Kidney (tissue), 14 donors: Measurements from ENCODE around the gene THY1. TPM values are rescaled to one million over a fixed set of nuclear protein-coding genes. Genes with fewer than 3 reads are reported as not detected.
"Not testable (repeated sequence)": the region's sequence is repeated elsewhere in the genome, so short reads cannot be mapped to it uniquely, and the experiment has no call there.

Experiments used
- DNase-seq, 5 donors: peaks; one replicate each; pipeline ENCODE4 v3.0.0-alpha.2; 2013 to 2020
- FAIRE-seq: peaks from 2 replicates; lab custom pipeline; 2012; peaks lifted over from hg19 to GRCh38; lab: Jason Lieb, UNC
- H3K27ac ChIP-seq, 2 donors: one replicate each; pipeline ENCODE4 v1.7.0; 2013; ENCODE audit warnings: low read depth in 2 of 2, low read length in 2 of 2, inconsistent platforms in 1 of 2
- H3K27me3 ChIP-seq: one replicate; pipeline ENCODE4 v1.7.1; 2013; ENCODE audit warnings: low read length, inconsistent platforms; ENCODE audit not compliant: control insufficient read depth, insufficient read depth
- H3K36me3 ChIP-seq, 3 donors: one replicate each; pipeline versions ENCODE4 v1.7.0 to v1.7.1; 2013; ENCODE audit warnings: low read length in 3 of 3, control low read depth in 1 of 3, inconsistent platforms in 1 of 3; ENCODE audit not compliant: insufficient read depth in 3 of 3, control insufficient read depth in 2 of 3
- H3K4me1 ChIP-seq, 3 donors: one replicate each; pipeline versions ENCODE4 v1.7.0 to v1.7.1; 2013; ENCODE audit warnings: low read length in 3 of 3, inconsistent platforms in 1 of 3, low read depth in 1 of 3; ENCODE audit not compliant: control insufficient read depth in 2 of 3, insufficient read depth in 2 of 3
- H3K4me3 ChIP-seq, 3 donors: one replicate each; pipeline versions ENCODE4 v1.7.0 to v1.8.1; 2013; ENCODE audit warnings: low read length in 3 of 3, control low read depth in 1 of 3, inconsistent platforms in 1 of 3
- H3K9ac ChIP-seq, 3 donors: one replicate each; pipeline versions ENCODE4 v1.7.0 to v1.7.1; 2013; ENCODE audit warnings: low read length in 3 of 3, control low read depth in 1 of 3, inconsistent platforms in 1 of 3
- H3K9me3 ChIP-seq, 3 donors: one replicate each; pipeline versions ENCODE4 v1.7.0 to v1.7.1; 2013; ENCODE audit warnings: low read length in 3 of 3, control low read depth in 1 of 3, inconsistent platforms in 1 of 3; ENCODE audit not compliant: control insufficient read depth in 2 of 3, insufficient read depth in 1 of 3
- intact Hi-C: fragments of 100-400 bp; cut with DNase I; formaldehyde crosslinking; loops from one replicate; pipeline ENCODE4 v1.11.1; 2022
- polyA plus RNA-seq: library from polyadenylated mRNA; stranded (reverse); fragments of 350-450 nt; fragmentation: Illumina TruSeq; extraction: RNeasy Lipid Tissue Mini Kit (QIAGEN cat#74804); gene quantifications from one replicate; pipeline ENCODE4 v1.2.3, GENCODE V29; 2014; ENCODE audit warnings: low read depth, low replicate concordance; ENCODE audit not compliant: insufficient read depth
- total RNA-seq: library from RNA; stranded (reverse); fragmentation: NEBNext Ultra II Directional; extraction: Animal tissue kit (Norgen Biotek cat#: 25700); gene quantifications from one replicate; pipeline ENCODE4 v1.2.1, GENCODE V29; 2021
- TF ChIP-seq, protein P1 (sequence below): IDR thresholded peaks from 3 replicates; pipeline ENCODE4 v1.5.1; 2012; ENCODE audit warnings: mild to moderate bottlenecking, moderate library complexity, borderline replicate concordance; ENCODE audit not compliant: insufficient read depth; ENCODE audit errors: extremely low read depth
- donor health status: control.
- donor health status: control.
- donor health status: control.
- donor health status: control.
- donor health status: control.
- donor health status: DM: yes; HTN: yes; CAD: no.
- donor health status: Normal renal cell carcinoma (clear cell type).

Gene THY1
- total and polyA plus RNA-seq, 2 donors from 2014 or later = 17.5 to 240 TPM

DNA sequence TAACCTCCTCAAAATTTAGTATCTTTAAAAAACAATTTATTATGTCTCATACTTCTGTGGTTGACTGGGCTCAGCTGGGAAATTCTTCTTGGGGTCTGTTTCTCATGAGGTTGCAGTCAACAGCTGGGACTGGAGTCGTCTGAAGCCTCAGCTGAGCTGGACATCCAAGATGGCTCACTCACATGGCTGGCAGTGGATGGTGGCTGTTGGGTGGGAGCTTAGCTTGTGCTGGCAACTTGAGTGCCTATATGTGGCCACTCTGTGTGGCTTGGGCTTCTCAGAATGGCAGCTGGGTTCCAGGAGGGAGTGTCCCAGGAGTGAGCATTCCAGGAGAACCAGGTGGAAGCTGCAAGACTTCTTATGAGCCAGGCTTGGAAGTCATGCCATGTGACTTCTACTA is 13.2 kb downstream of the THY1 start:
- TF ChIP-seq, protein P1, sequence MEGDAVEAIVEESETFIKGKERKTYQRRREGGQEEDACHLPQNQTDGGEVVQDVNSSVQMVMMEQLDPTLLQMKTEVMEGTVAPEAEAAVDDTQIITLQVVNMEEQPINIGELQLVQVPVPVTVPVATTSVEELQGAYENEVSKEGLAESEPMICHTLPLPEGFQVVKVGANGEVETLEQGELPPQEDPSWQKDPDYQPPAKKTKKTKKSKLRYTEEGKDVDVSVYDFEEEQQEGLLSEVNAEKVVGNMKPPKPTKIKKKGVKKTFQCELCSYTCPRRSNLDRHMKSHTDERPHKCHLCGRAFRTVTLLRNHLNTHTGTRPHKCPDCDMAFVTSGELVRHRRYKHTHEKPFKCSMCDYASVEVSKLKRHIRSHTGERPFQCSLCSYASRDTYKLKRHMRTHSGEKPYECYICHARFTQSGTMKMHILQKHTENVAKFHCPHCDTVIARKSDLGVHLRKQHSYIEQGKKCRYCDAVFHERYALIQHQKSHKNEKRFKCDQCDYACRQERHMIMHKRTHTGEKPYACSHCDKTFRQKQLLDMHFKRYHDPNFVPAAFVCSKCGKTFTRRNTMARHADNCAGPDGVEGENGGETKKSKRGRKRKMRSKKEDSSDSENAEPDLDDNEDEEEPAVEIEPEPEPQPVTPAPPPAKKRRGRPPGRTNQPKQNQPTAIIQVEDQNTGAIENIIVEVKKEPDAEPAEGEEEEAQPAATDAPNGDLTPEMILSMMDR = no peak
- H3K27ac ChIP-seq = no peak overlapping the region
- no peak for DNase-seq
- no peak for FAIRE-seq
- peaks cover 0 to 1% (median 0%) of the 10 kb centered on the region in 3 donors for H3K4me1 ChIP-seq
- no peak overlapping the region for H3K4me3 ChIP-seq
- H3K9me3 ChIP-seq = peaks cover 0 to 4% (median 0%) of the 10 kb centered on the region in 3 donors
- no peaks in the 10 kb centered on the region for H3K27me3 ChIP-seq
- no peaks in the 10 kb centered on the region for H3K36me3 ChIP-seq
- intact Hi-C loops = no loop called here
- no peak overlapping the region for H3K9ac ChIP-seq

DNA sequence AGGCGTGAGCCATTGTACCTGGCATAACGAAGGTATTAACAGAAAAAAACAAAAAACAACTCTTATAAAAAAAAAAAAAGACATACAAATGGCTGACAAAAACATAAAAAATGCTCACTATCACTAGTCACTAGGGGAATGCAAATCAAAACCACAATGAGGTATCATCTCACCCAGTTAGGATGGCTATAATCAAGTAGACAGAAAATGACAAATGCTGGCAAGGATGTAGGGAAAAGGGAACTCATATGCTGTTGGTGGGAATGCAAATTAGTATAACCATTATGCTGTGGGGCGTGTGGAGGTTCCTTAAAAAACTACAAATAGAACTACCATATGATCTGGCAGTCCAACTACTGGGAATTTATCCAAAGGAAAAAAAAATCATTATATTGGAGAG is 17.0 kb downstream of the THY1 start:
- Histone ChIP-seq H3K4me3 (no peak overlapping the region), H3K36me3 (no peaks in the 10 kb centered on the region), H3K4me1 (peaks cover 0 to 8% (median 0%) of the 10 kb centered on the region in 3 donors), H3K27me3 (no peaks in the 10 kb centered on the region), H3K27ac (no peak overlapping the region), H3K9ac (no peak overlapping the region), H3K9me3 (peaks cover 0 to 3% (median 0%) of the 10 kb centered on the region in 3 donors)
- intact Hi-C loops = no loop called here
- TF ChIP-seq, protein P1 = no peak
- no peak for FAIRE-seq
- no peak for DNase-seq

DNA sequence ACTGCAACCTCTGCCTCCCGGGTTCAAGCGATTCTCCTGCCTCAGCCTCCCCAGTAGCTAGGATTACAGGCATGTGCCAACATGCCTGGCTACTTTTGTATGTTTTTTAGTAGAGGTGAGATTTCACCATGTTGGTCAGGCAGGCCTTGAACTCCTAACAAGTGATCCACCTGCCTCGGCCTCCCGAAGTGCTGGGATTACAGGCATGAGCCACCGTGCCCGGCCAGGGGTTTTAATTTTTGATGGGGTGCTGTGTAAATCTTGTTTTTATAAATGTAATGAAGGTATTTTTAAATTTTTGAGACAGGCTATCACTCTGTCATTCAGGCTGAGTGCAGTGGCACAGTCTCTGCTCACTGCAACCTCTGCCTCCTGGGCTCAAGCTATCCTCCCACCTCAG is 17.5 kb downstream of the THY1 start:
- DNase-seq, H3K9ac ChIP-seq, H3K36me3 ChIP-seq, H3K4me3 ChIP-seq, H3K27me3 ChIP-seq, H3K27ac ChIP-seq, intact Hi-C loops, FAIRE-seq, H3K9me3 ChIP-seq, H3K4me1 ChIP-seq: not testable (repeated sequence)

DNA sequence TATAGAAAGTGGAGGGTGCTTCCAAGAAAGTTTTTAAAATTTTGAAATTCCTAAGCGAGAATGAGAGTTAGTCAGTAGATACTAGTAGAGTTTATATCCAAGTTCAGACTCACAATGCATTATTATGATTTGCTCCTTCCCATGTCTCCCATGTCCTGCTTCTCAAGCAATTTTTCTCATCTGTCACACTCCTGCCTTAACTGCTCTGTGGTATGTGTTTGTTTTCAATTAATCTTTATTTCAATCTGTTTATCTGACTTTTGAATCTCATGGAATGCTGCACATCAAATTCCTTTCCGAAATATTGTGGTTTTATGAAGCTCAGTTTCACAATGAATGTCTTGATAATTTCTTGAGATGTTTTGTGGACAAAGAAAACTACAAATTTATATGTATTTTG is 18.1 kb downstream of the THY1 start:
- Histone ChIP-seq H3K9me3 (peaks cover 0 to 9% (median 0%) of the 10 kb centered on the region in 3 donors), H3K27me3 (no peaks in the 10 kb centered on the region), H3K4me3 (no peak overlapping the region), H3K27ac (no peak overlapping the region), H3K4me1 (peaks cover 0 to 8% (median 0%) of the 10 kb centered on the region in 3 donors), H3K9ac (no peak overlapping the region), H3K36me3 (no peaks in the 10 kb centered on the region)
- TF ChIP-seq, protein P1 = no peak
- intact Hi-C loops = no loop called here
- DNase-seq (no peak), FAIRE-seq (no peak)
